LNCaP clone FGC (cell line): ENCODE measurements around the gene PFN3.

Experiments used
- DNase-seq: peaks from one replicate; pipeline ENCODE4 v3.0.0-alpha.2; 2011; ENCODE audit warnings: low read depth
- H3K4me3 ChIP-seq: 2 replicates; pipeline ENCODE4 v1.5.1; 2011; ENCODE audit warnings: mild to moderate bottlenecking, low read depth, low read length, control low read depth
- CTCF ChIP-seq: IDR thresholded peaks from 2 replicates; pipeline ENCODE4 v1.5.1; 2012; ENCODE audit warnings: mild to moderate bottlenecking; ENCODE audit not compliant: control insufficient read depth, insufficient read depth; ENCODE audit errors: extremely low read depth

The PFN3 gene

GRCh38 chr5:177389241-177390169, 11.0 kb downstream of the PFN3 start:
- no peak for DNase-seq
- no peak overlapping the region for H3K4me3 ChIP-seq

GRCh38 chr5:177388521-177389052, 11.9 kb downstream of the PFN3 start:
- TF ChIP-seq CTCF = no peak
- H3K4me3 ChIP-seq = no peak overlapping the region
- DNase-seq = no peak

More at GRCh38 chr5:177389241-177390169, 11.0 kb downstream of the PFN3 start:
- no peak for TF ChIP-seq CTCF

- no peak for DNase-seq
- H3K4me3 ChIP-seq = no peak overlapping the region
- TF ChIP-seq CTCF = no peak
These were observed 13.1 kb downstream of the PFN3 start for GRCh38 chr5:177387405-177387804.

GRCh38 chr5:177386542-177386941, 13.9 kb downstream of the PFN3 start:
- no peak overlapping the region for H3K4me3 ChIP-seq
- no peak for DNase-seq
- no peak for TF ChIP-seq CTCF

- TF ChIP-seq CTCF = no peak
- H3K4me3 ChIP-seq = no peak overlapping the region
- DNase-seq = no peak
These were observed 14.7 kb downstream of the PFN3 start for GRCh38 chr5:177385720-177386119.

- TF ChIP-seq CTCF = no peak
- DNase-seq = no peak
These were observed 16.3 kb downstream of the PFN3 start, which contains the start of gene SLC34A1 for GRCh38 chr5:177384134-177384533. SLC34A1 (plus strand) TSS chr5:177384434; CDS start chr5:177385742, 1,308 bp downstream.

GRCh38 chr5:177383181-177383580, 17.3 kb downstream of the PFN3 start:
- no peak for DNase-seq
- no peak overlapping the region for H3K4me3 ChIP-seq
- TF ChIP-seq CTCF = no peak

More at GRCh38 chr5:177384134-177384533, 16.3 kb downstream of the PFN3 start, which contains the start of gene SLC34A1:
- no peak within 1 kb of the TSS for H3K4me3 ChIP-seq
